HepG2 (cell line): Measurements from ENCODE around the gene CFAP100. TPM values are rescaled to one million over a fixed set of nuclear protein-coding genes. Genes with fewer than 3 reads are reported as not detected.

Experiments used
- JDP2 ChIP-seq: sonication (generic); formaldehyde crosslinking; IDR thresholded peaks from 2 replicates; pipeline ENCODE4 v1.8.1; 2022; ENCODE audit warnings: missing genetic modification reagents, borderline replicate concordance
- KDM6A ChIP-seq: IDR thresholded peaks from 2 replicates; pipeline ENCODE4 v1.6.1; 2016; ENCODE audit warnings: low read depth
- KMT2B ChIP-seq: IDR thresholded peaks from 2 replicates; pipeline ENCODE4 v1.6.1; 2016; ENCODE audit warnings: missing genetic modification reagents, missing compliant biosample characterization
- MBNL3 ChIP-seq: fragments of 250-450 bp; sonication (Bioruptor Pico); conservative IDR thresholded peaks from 2 replicates; pipeline ENCODE4 v1.8.0; 2022; ENCODE audit warnings: mild to moderate bottlenecking, inconsistent platforms
- RCOR2 ChIP-seq: IDR thresholded peaks from 2 replicates; pipeline ENCODE4 v1.6.1; 2016; ENCODE audit warnings: missing biosample characterization, missing genetic modification reagents
- YEATS2 ChIP-seq: sonication (generic); formaldehyde crosslinking; IDR thresholded peaks from 2 replicates; pipeline ENCODE4 v1.4.0; 2020; ENCODE audit warnings: missing genetic modification reagents, borderline replicate concordance
- ZNF136 ChIP-seq: sonication (generic); formaldehyde crosslinking; IDR thresholded peaks from 2 replicates; pipeline ENCODE4 v1.8.1; 2022; ENCODE audit warnings: low read depth, mild to moderate bottlenecking, moderate library complexity, missing genetic modification reagents
- ZNF75D ChIP-seq: sonication (generic); formaldehyde crosslinking; IDR thresholded peaks from 2 replicates; pipeline ENCODE4 v1.8.1; 2023; ENCODE audit warnings: missing genetic modification reagents, mild to moderate bottlenecking, borderline replicate concordance
- polyA plus RNA-seq, 8 experiments: library from polyadenylated mRNA; depleted of rRNA in 3 of 8; stranded (reverse) in 7 of 8; unstranded in 1 of 8; fragments of >200 nt; fragmentation: Illumina TruSeq in 4 of 8; extraction: Trizol in 4 of 8; gene quantifications; 2 replicates each; pipeline versions ENCODE4 v1.2.1 to v1.2.3, GENCODE V29; 2011 to 2016; ENCODE audit warnings: low read depth in 4 of 8, missing spikeins in 1 of 8, mixed read lengths in 1 of 8; ENCODE audit not compliant: insufficient read depth in 1 of 8
- total RNA-seq, 5 experiments: library from RNA; depleted of rRNA; stranded (reverse); fragments of >200 nt; fragmentation: Illumina TruSeq; extraction: Trizol; gene quantifications; 2 replicates each; pipeline ENCODE4 v1.2.3, GENCODE V29; 2016; ENCODE audit warnings: low read depth in 1 of 5
- TF ChIP-seq, protein P1 (sequence below), 2 experiments: sonication (generic) in 1 of 2; formaldehyde crosslinking in 1 of 2; IDR thresholded peaks; 2 replicates each; pipeline versions ENCODE4 v1.6.1 to v1.9.0; 2014 to 2022; ENCODE audit warnings: antibody characterized with exemption in 1 of 2, borderline replicate concordance in 1 of 2, inconsistent platforms in 1 of 2, low read depth in 1 of 2, missing genetic modification reagents in 1 of 2

Gene CFAP100
- total and polyA plus RNA-seq, 2 of the 13 experiments (the other 11 are each of a cell fraction or from before 2014, with no cell fraction given), result 0.32 TPM; not detected in 1

DNA sequence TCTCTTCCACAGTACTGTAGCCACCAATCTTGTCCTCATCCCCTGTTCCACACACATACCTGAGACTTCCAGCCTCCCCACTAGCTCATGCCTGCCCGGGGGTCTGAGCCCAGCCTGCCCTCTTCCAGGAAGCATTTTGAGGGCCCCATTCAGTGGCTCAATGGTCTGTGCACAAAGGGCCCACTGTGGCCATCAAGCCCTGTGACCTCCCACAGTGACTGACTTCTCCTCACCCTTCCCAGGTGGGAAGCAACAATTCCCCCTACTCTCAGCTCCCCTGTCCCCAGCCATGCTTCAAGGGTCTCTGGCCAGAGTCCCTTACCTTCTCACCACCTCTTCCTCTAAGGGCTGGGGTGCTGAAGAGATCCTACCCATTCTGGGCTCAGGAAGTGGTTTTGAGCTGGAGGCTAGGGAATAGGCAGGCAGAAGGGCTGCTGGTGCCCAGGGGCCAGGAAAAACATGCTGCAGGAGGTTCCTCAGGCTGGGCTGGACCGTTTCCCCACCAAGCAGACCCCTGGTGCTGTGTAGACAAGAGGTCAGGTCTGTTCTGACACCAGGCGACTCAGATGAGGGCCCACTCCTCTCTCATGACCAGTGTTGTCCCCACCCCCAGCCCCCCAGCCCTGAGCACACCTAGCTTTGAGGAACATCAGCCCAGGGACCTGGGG lies 34.5 kb upstream of the CFAP100 start (continued):
- TF ChIP-seq, protein P1, sequence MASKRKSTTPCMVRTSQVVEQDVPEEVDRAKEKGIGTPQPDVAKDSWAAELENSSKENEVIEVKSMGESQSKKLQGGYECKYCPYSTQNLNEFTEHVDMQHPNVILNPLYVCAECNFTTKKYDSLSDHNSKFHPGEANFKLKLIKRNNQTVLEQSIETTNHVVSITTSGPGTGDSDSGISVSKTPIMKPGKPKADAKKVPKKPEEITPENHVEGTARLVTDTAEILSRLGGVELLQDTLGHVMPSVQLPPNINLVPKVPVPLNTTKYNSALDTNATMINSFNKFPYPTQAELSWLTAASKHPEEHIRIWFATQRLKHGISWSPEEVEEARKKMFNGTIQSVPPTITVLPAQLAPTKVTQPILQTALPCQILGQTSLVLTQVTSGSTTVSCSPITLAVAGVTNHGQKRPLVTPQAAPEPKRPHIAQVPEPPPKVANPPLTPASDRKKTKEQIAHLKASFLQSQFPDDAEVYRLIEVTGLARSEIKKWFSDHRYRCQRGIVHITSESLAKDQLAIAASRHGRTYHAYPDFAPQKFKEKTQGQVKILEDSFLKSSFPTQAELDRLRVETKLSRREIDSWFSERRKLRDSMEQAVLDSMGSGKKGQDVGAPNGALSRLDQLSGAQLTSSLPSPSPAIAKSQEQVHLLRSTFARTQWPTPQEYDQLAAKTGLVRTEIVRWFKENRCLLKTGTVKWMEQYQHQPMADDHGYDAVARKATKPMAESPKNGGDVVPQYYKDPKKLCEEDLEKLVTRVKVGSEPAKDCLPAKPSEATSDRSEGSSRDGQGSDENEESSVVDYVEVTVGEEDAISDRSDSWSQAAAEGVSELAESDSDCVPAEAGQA (IDR thresholded peaks at IDR 0.05; ENCODE audit: low read depth), result no peak
- TF ChIP-seq, protein P1 (CRISPR knock-in tag; IDR thresholded peaks at IDR 0.05; ENCODE audit: borderline replicate concordance), result no peak
- TF ChIP-seq ZNF136 (CRISPR knock-in tag) (no peak), KMT2B (CRISPR knock-in tag) (no peak), YEATS2 (no peak), KDM6A (CRISPR knock-in tag) (no peak), MBNL3 (CRISPR knock-in tag) (no peak), RCOR2 (CRISPR knock-in tag) (no peak), ZNF75D (no peak), JDP2 (no peak)
